ENCODE results near the gene PLEKHO2.
A peak's percentile ranks its signal among the peaks of the same experiment; 100 is the strongest.

The PLEKHO2 gene

DNA sequence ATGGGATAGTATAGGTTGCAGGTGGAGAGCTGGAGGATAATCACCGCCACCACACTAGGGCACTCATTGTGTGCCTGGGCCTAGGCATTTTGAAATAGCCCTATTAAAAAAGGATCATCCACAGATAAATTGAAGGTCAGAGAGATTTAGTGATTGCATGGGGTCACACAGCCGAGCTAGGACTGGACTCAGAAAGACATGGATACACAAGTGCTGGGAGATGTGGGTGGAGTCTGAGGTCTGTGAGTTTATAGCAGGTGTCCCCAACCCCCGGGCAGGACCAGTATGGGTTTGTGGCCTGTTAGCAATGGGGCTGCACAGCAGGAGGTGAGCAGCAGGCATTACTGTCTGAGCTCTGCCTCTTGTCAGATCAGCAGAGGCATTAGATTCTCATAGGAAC, 64.7 kb downstream of the PLEKHO2 start:
- peaks cover 3% of the 10 kb centered on the region for H3K4me1 ChIP-seq (ENCODE audit: insufficient read depth, low read length)
- no peak overlapping the region for H3K4me3 ChIP-seq (ENCODE audit: low read length)
- H2AFZ ChIP-seq (ENCODE audit: low read depth, low read length), result no peak overlapping the region
- peaks cover 8% of the 10 kb centered on the region for H3K9me3 ChIP-seq (ENCODE audit: low read length)
- no peaks in the 10 kb centered on the region for H3K27me3 ChIP-seq (ENCODE audit: insufficient read depth, low read length)
- no peaks in the 10 kb centered on the region for H3K36me3 ChIP-seq (ENCODE audit: insufficient read depth, low read length)

- no peak overlapping the region for H3K4me3 ChIP-seq (ENCODE audit: low read length)
- H3K36me3 ChIP-seq (ENCODE audit: insufficient read depth, low read length), result no peaks in the 10 kb centered on the region
- no peak overlapping the region for H2AFZ ChIP-seq (ENCODE audit: low read depth, low read length)
- peaks cover 5% of the 10 kb centered on the region for H3K27me3 ChIP-seq (ENCODE audit: insufficient read depth, low read length)
- H3K4me1 ChIP-seq (ENCODE audit: insufficient read depth, low read length), result peaks cover 7% of the 10 kb centered on the region
- peaks cover 8% of the 10 kb centered on the region for H3K9me3 ChIP-seq (ENCODE audit: low read length)
These were observed 66.3 kb downstream of the PLEKHO2 start for GRCh38 chr15:64907991-64908390.

GRCh38 chr15:64909546-64909945, 67.8 kb downstream of the PLEKHO2 start:
- Histone ChIP-seq H3K36me3 (ENCODE audit: insufficient read depth, low read length) (no peaks in the 10 kb centered on the region), H3K4me3 (ENCODE audit: low read length) (no peak overlapping the region), H2AFZ (ENCODE audit: low read depth, low read length) (no peak overlapping the region), H3K9me3 (ENCODE audit: low read length) (peaks cover 8% of the 10 kb centered on the region), H3K27me3 (ENCODE audit: insufficient read depth, low read length) (peaks cover 5% of the 10 kb centered on the region), H3K4me1 (ENCODE audit: insufficient read depth, low read length) (peaks cover 7% of the 10 kb centered on the region)

DNA sequence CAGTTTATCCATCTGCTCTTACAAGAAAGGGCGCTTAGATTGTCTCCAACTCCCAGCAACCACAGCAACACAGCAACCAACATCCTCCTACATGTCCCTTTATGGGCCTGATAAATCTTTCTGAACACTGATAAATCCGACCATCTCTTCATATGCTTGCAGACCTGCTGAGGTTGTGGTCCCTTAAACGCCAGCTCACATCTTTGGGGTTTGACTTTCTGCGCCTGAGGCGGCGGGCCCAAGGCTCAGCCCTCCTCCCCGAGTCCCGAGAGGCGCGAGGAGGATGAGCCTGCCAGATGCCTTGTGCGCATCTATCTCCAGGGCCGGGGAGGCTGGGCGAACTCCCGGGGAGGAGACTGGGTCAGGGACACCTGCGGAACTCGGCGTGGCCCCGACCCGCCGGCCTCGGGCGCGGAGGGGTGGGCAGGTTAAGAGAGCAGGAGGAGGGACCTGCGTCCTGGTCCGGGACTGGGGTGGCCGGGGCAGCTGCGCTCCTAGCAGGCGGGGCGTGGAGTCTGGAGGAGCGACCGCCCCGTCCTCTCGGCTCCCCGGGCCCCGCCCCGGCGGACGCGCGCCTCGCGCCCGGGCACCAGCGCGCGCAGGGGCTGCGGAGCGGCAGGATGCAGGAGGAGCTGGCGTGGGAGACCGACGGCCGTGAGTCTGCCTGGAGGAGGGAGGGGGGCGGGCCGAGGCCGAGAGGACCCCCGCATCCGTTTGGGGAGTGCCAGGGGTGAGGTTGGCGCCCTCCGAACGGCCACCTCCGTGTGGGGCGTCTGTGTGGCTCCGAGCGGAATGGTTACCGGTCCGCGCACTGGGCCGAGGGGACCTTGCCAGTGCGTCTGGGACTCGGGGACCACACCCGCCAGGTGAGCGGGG, 69.8 kb downstream of the PLEKHO2 start, which contains the start of gene ANKDD1A:
ANKDD1A (plus strand) TSS at position 592 of the 876 bp plus-strand sequence; CDS start at position 621, 29 bp downstream.
- Histone ChIP-seq H3K9me3 (ENCODE audit: low read length) (peaks cover 4% of the 10 kb centered on the region), H2AFZ (ENCODE audit: low read depth, low read length) (peak within 1 kb of the TSS; percentile 41), H3K27me3 (ENCODE audit: insufficient read depth, low read length) (peaks cover 5% of the 10 kb centered on the region), H3K36me3 (ENCODE audit: insufficient read depth, low read length) (no peaks in the 10 kb centered on the region), H3K4me1 (ENCODE audit: insufficient read depth, low read length) (peaks cover 12% of the 10 kb centered on the region), H3K4me3 (ENCODE audit: low read length) (peak within 1 kb of the TSS; percentile 55)

DNA sequence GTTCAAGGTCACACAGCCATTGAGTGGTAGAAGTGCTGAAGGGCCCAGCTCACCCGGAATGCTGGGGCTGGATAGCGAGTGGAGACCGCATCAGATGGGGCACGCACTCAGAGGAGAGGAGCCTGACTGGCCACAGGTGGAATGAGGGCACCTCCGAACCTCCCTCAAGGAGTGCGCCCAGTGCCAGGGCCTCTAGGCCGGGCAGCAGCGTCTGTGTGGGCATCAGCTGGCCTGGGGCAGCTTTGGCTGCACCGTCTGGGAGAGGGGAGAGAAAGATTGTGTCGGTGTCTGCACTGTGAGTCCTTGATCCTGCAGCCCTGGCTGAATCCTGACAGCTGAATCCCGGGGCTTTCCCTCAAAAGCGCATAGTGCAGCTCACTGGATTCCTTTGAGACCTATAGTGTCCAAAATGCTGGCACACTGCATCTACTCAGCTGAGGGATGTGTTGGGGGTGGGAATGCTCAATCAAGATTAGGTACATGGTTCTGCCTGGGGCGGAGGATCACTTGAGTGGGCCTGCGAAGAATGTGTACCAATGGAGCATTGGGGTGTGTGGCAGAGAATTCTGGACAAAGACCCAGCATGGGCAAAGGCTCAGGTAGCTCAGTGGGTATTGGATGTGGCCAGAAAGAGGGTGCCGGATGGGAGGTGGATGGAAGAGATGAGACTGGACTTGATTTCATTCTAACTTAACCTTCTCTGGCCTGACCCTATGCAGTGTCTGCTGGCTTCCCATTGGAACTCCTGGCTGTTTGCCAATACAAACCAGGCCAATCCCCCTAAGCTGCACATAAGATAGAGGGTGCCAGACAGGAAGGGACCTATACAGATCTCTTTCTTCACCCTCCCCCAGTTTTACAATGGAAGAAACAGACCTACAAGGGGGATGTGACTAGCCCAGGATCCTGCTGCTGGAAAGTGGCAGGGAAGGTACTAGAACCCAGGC, 70.9 kb downstream of the PLEKHO2 start:
- peaks cover 12% of the 10 kb centered on the region for H3K4me1 ChIP-seq (ENCODE audit: insufficient read depth, low read length)
- H3K4me3 ChIP-seq (ENCODE audit: low read length), result peak overlapping the region; percentile 55
- peaks cover 5% of the 10 kb centered on the region for H3K27me3 ChIP-seq (ENCODE audit: insufficient read depth, low read length)
- H3K9me3 ChIP-seq (ENCODE audit: low read length), result no peaks in the 10 kb centered on the region
- no peak overlapping the region for H2AFZ ChIP-seq (ENCODE audit: low read depth, low read length)
- no peaks in the 10 kb centered on the region for H3K36me3 ChIP-seq (ENCODE audit: insufficient read depth, low read length)

- Histone ChIP-seq H2AFZ (ENCODE audit: low read depth, low read length) (no peak overlapping the region), H3K4me1 (ENCODE audit: insufficient read depth, low read length) (peaks cover 12% of the 10 kb centered on the region), H3K27me3 (ENCODE audit: insufficient read depth, low read length) (peaks cover 5% of the 10 kb centered on the region), H3K36me3 (ENCODE audit: insufficient read depth, low read length) (no peaks in the 10 kb centered on the region), H3K4me3 (ENCODE audit: low read length) (no peak overlapping the region), H3K9me3 (ENCODE audit: low read length) (no peaks in the 10 kb centered on the region)
These were observed 74.0 kb downstream of the PLEKHO2 start for GRCh38 chr15:64915518-64916227.

DNA sequence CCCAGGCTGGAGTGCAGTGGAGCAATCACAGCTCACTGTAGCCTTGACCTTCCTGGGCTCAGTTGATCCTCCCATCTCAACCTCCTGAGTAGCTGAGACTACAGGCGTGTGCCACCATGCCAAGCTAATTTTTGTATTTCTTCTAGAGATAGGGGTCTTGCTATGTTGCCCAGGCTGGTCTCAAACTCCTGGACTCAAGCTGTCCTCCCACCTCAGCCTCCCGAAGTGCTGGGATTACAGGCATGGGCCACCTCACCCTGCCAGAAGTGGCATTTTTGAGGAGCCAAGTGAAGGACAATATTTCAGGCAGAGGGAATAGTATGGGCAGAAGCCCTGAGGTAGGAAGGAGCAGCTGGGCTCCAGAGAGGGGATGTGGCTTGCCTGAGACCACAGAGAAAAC, 74.7 kb downstream of the PLEKHO2 start:
- Histone ChIP-seq H3K4me3 (ENCODE audit: low read length) (no peak overlapping the region), H2AFZ (ENCODE audit: low read depth, low read length) (no peak overlapping the region), H3K4me1 (ENCODE audit: insufficient read depth, low read length) (peaks cover 10% of the 10 kb centered on the region), H3K27me3 (ENCODE audit: insufficient read depth, low read length) (peaks cover 5% of the 10 kb centered on the region), H3K36me3 (ENCODE audit: insufficient read depth, low read length) (no peaks in the 10 kb centered on the region), H3K9me3 (ENCODE audit: low read length) (no peaks in the 10 kb centered on the region)

DNA sequence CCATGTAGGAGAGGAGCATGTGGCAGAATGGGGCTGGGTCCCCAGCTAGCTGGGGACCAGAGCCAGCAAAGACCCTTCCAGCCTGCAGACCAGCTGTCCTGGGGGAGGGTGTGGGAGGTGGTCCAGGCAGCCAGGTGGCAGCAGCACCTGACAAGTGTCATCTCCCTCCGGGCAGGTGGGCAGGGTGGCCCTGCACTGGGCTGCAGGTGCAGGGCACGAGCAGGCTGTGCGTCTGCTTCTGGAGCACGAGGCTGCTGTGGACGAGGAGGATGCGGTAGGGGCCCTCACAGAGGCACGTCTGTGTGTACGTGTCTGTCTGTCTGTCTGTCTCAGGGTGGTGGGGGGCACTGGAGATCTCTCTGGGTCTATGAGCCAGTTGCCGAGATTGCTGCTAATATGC, 75.5 kb downstream of the PLEKHO2 start:
- H3K9me3 ChIP-seq (ENCODE audit: low read length), result no peaks in the 10 kb centered on the region
- H3K4me1 ChIP-seq (ENCODE audit: insufficient read depth, low read length), result peaks cover 5% of the 10 kb centered on the region
- no peak overlapping the region for H2AFZ ChIP-seq (ENCODE audit: low read depth, low read length)
- no peaks in the 10 kb centered on the region for H3K36me3 ChIP-seq (ENCODE audit: insufficient read depth, low read length)
- H3K27me3 ChIP-seq (ENCODE audit: insufficient read depth, low read length), result peaks cover 2% of the 10 kb centered on the region
- H3K4me3 ChIP-seq (ENCODE audit: low read length), result no peak overlapping the region

Measured in neuron (in vitro differentiated cells).